Measurements from ENCODE around the gene SLC6A3.

SLC6A3 gene

DNA sequence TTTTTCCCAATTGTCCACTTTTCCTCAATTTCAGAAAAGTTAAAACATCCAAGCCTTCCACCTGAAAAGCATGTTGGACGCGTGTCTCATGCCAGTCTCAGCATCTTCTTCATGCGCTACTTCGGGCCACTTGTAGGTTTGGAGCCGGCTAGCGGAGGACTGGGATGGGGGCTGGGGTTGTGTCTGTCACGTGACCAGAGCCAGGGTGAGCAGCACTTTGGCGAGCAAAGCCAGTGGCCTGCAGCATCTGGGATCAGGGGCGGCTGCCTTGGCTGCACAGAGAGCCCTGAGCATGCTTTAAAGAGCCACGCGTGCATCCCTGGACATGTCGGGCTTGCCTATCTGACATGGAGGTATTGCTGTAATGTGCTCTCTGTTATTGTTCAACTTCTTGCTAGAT lies 41.2 kb downstream of the SLC6A3 start:
- Histone ChIP-seq H3K36me3 (ENCODE audit: insufficient read depth, low read length) (no peaks in the 10 kb centered on the region), H3K4me1 (ENCODE audit: insufficient read depth, low read length, poor library complexity, severe bottlenecking) (peaks cover 4% of the 10 kb centered on the region), H2AFZ (ENCODE audit: low read length) (no peak overlapping the region), H4K20me1 (ENCODE audit: insufficient read depth, low read length, poor library complexity, severe bottlenecking) (no peaks in the 10 kb centered on the region), H3K9me2 (replicated peaks; ENCODE audit: low read depth, low read length) (no peaks in the 10 kb centered on the region), H3K9ac (ENCODE audit: low read depth, low read length, poor library complexity, severe bottlenecking) (no peak overlapping the region), H3K79me2 (ENCODE audit: insufficient read depth, low read length) (no peaks in the 10 kb centered on the region), H3K9me3 (ENCODE audit: insufficient read depth, low read depth, low read length) (no peaks in the 10 kb centered on the region), H3K4me3 (ENCODE audit: low read length, poor library complexity, severe bottlenecking) (no peak overlapping the region), H3K27me3 (ENCODE audit: insufficient read depth, low read length, poor library complexity, severe bottlenecking) (no peaks in the 10 kb centered on the region), H3K4me2 (ENCODE audit: low read depth, low read length, poor library complexity, severe bottlenecking) (no peak overlapping the region), H3F3A (ENCODE audit: low read depth) (no peaks in the 10 kb centered on the region)
- TF ChIP-seq EZH2phosphoT487 (IDR thresholded peaks at IDR 0.05; ENCODE audit: borderline replicate concordance): no peak
- no peak for TF ChIP-seq CTCF (conservative IDR thresholded peaks at IDR 0.05; ENCODE audit: low read length)

- H3K27me3 ChIP-seq (ENCODE audit: insufficient read depth, low read length, poor library complexity, severe bottlenecking): no peaks in the 10 kb centered on the region
- H3K9me3 ChIP-seq (ENCODE audit: insufficient read depth, low read depth, low read length): no peaks in the 10 kb centered on the region
- H2AFZ ChIP-seq (ENCODE audit: low read length): no peak overlapping the region
- no peak overlapping the region for H3K4me3 ChIP-seq (ENCODE audit: low read length, poor library complexity, severe bottlenecking)
- H3K79me2 ChIP-seq (ENCODE audit: insufficient read depth, low read length): no peaks in the 10 kb centered on the region
- H3K9ac ChIP-seq (ENCODE audit: low read depth, low read length, poor library complexity, severe bottlenecking): no peak overlapping the region
- H3F3A ChIP-seq (ENCODE audit: low read depth): no peaks in the 10 kb centered on the region
- no peaks in the 10 kb centered on the region for H3K9me2 ChIP-seq (replicated peaks; ENCODE audit: low read depth, low read length)
- no peaks in the 10 kb centered on the region for H3K4me1 ChIP-seq (ENCODE audit: insufficient read depth, low read length, poor library complexity, severe bottlenecking)
- H4K20me1 ChIP-seq (ENCODE audit: insufficient read depth, low read length, poor library complexity, severe bottlenecking): no peaks in the 10 kb centered on the region
- TF ChIP-seq EZH2phosphoT487 (IDR thresholded peaks at IDR 0.05; ENCODE audit: borderline replicate concordance): no peak
- TF ChIP-seq CTCF (conservative IDR thresholded peaks at IDR 0.05; ENCODE audit: low read length): no peak
- H3K36me3 ChIP-seq (ENCODE audit: insufficient read depth, low read length): no peaks in the 10 kb centered on the region
- no peak overlapping the region for H3K4me2 ChIP-seq (ENCODE audit: low read depth, low read length, poor library complexity, severe bottlenecking)
These were observed 42.5 kb downstream of the SLC6A3 start for GRCh38 chr5:1402611-1403255.

DNA sequence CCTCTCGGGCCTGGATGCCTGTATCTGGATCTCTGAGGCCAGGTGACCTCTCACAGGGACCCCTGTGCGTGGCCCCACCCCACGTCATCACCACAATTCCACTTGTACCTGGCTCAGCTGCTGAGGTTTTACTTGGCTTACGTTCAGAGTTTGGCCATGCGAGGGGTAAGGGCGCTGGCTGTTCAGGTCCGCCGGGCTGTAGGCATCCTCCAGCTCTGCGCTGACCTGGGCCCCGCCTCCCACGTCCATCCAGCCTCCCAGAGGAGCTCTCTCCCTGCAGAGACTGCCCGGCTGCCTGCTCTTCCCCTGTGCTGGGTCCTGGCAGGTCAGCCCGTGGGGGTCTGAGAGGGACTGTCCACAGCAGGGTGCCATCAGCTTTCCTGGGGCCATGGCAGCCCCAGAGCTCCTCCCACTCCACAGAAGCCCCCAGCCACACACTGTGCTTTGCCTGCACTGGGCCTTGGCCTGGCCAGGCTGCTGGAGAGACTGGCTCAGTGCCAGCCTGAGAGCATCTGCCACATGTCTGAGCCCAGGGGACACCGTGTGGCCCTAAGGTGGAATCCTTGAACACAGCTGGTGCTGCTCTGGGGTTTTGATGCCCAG lies 43.6 kb downstream of the SLC6A3 start:
- Histone ChIP-seq H3K4me1 (ENCODE audit: insufficient read depth, low read length, poor library complexity, severe bottlenecking) (no peaks in the 10 kb centered on the region), H3F3A (ENCODE audit: low read depth) (no peaks in the 10 kb centered on the region), H4K20me1 (ENCODE audit: insufficient read depth, low read length, poor library complexity, severe bottlenecking) (no peaks in the 10 kb centered on the region), H3K9ac (ENCODE audit: low read depth, low read length, poor library complexity, severe bottlenecking) (no peak overlapping the region), H3K9me3 (ENCODE audit: insufficient read depth, low read depth, low read length) (no peaks in the 10 kb centered on the region), H3K4me3 (ENCODE audit: low read length, poor library complexity, severe bottlenecking) (no peak overlapping the region), H3K9me2 (replicated peaks; ENCODE audit: low read depth, low read length) (no peaks in the 10 kb centered on the region), H2AFZ (ENCODE audit: low read length) (no peak overlapping the region), H3K36me3 (ENCODE audit: insufficient read depth, low read length) (no peaks in the 10 kb centered on the region), H3K79me2 (ENCODE audit: insufficient read depth, low read length) (no peaks in the 10 kb centered on the region), H3K27me3 (ENCODE audit: insufficient read depth, low read length, poor library complexity, severe bottlenecking) (no peaks in the 10 kb centered on the region), H3K4me2 (ENCODE audit: low read depth, low read length, poor library complexity, severe bottlenecking) (no peak overlapping the region)
- TF ChIP-seq EZH2phosphoT487 (IDR thresholded peaks at IDR 0.05; ENCODE audit: borderline replicate concordance) (no peak), CTCF (conservative IDR thresholded peaks at IDR 0.05; ENCODE audit: low read length) (no peak)
